IMR-90 (cell line): Measurements from ENCODE around the gene ANKRD13D. TPM values are rescaled to one million over a fixed set of nuclear protein-coding genes. Genes with fewer than 3 reads are reported as not detected.

ENCODE experiments used
- ATAC-seq: fragments of 200-7000 bp; cut with Tn5 transposase; 2 replicates; pipeline ENCODE4 v1.9.1; 2020; ENCODE audit warnings: low read depth, mild to moderate bottlenecking, moderate library complexity
- BruUV-seq: library from RNA; stranded (reverse); fragments of 400-500 nt; replicated peaks from 2 replicates; lab custom pipeline; 2021; lab: Mats Ljungman, UMichigan
- CTCF ChIA-PET: fragments of 300-600 bp; formaldehyde crosslinking; extraction: SDS; loops from one replicate; lab custom pipeline; 2021; ENCODE audit warnings: antibody characterized with exemption; lab: Yijun Ruan, JAX
- POLR2A ChIA-PET: fragments of 300-600 bp; sonication (Branson Sonifier 250); formaldehyde crosslinking; loops from one replicate; lab custom pipeline; 2022; ENCODE audit warnings: antibody characterized with exemption; ENCODE audit not compliant: unreplicated experiment; lab: Charles Lee
- DNase-seq: peaks from one replicate; pipeline ENCODE4 v3.0.0; 2013
- H2AFZ ChIP-seq: replicated peaks from 2 replicates; pipeline ENCODE3; 2013; ENCODE audit warnings: low read length, mild to moderate bottlenecking; ENCODE audit not compliant: poor library complexity
- H2AK5ac ChIP-seq: 2 replicates; pipeline ENCODE4 v1.6.1; 2013; ENCODE audit warnings: low read depth, low read length, inconsistent platforms
- H2AK9ac ChIP-seq: replicated peaks from 2 replicates; pipeline ENCODE3; 2013; ENCODE audit warnings: mild to moderate bottlenecking, low read depth, low read length, moderate library complexity; ENCODE audit not compliant: poor library complexity
- H2BK120ac ChIP-seq: 2 replicates; pipeline ENCODE4 v1.6.1; 2013; ENCODE audit warnings: low read depth, low read length, inconsistent platforms
- H2BK15ac ChIP-seq: 3 replicates; pipeline ENCODE4 v1.6.1; 2013; ENCODE audit warnings: low read depth, low read length, inconsistent platforms
- H2BK20ac ChIP-seq: 2 replicates; pipeline ENCODE4 v1.6.1; 2013; ENCODE audit warnings: low read depth, mild to moderate bottlenecking, inconsistent platforms, low read length, moderate library complexity
- H2BK5ac ChIP-seq: 2 replicates; pipeline ENCODE4 v1.6.1; 2013; ENCODE audit warnings: mild to moderate bottlenecking, low read depth, low read length, inconsistent platforms; ENCODE audit not compliant: poor library complexity, severe bottlenecking
- H3K14ac ChIP-seq: replicated peaks from 2 replicates; pipeline ENCODE4 v1.6.1; 2013; ENCODE audit warnings: low read depth, low read length, inconsistent platforms
- H3K18ac ChIP-seq: 2 replicates; pipeline ENCODE4 v1.6.1; 2013; ENCODE audit warnings: low read depth, low read length, control low read depth
- H3K23ac ChIP-seq: 2 replicates; pipeline ENCODE4 v1.6.1; 2013; ENCODE audit warnings: low read depth, low read length, inconsistent platforms
- H3K27ac ChIP-seq: 2 replicates; pipeline ENCODE4 v1.5.1; 2013; ENCODE audit warnings: mild to moderate bottlenecking, control low read depth, low read length; ENCODE audit not compliant: insufficient read depth
- H3K27me3 ChIP-seq: 2 replicates; pipeline ENCODE4 v1.6.1; 2013; ENCODE audit warnings: low read length; ENCODE audit not compliant: control insufficient read depth, insufficient read depth
- H3K36me3 ChIP-seq: 2 replicates; pipeline ENCODE4 v1.6.1; 2013; ENCODE audit warnings: low read length, mixed read lengths; ENCODE audit not compliant: control insufficient read depth, insufficient read depth
- H3K4ac ChIP-seq: 2 replicates; pipeline ENCODE4 v1.6.1; 2013; ENCODE audit warnings: low read depth, low read length, inconsistent platforms
- H3K4me1 ChIP-seq: 2 replicates; pipeline ENCODE4 v1.6.1; 2013; ENCODE audit warnings: low read length, mixed read lengths; ENCODE audit not compliant: control insufficient read depth, insufficient read depth
- H3K4me2 ChIP-seq: 2 replicates; pipeline ENCODE4 v1.6.1; 2013; ENCODE audit warnings: low read depth, mild to moderate bottlenecking, control low read depth, low read length, moderate library complexity
- H3K4me3 ChIP-seq: 2 replicates; pipeline ENCODE4 v1.5.1; 2013; ENCODE audit warnings: low read depth, mild to moderate bottlenecking, control low read depth, low read length, moderate library complexity; ENCODE audit not compliant: insufficient read depth
- H3K56ac ChIP-seq: 2 replicates; pipeline ENCODE4 v1.6.1; 2013; ENCODE audit warnings: low read length, inconsistent platforms; ENCODE audit not compliant: insufficient read depth; ENCODE audit errors: extremely low read depth
- H3K79me1 ChIP-seq, 2 experiments: 2 replicates each; pipeline ENCODE4 v1.6.1; 2013; ENCODE audit warnings: low read length in 2 of 2, inconsistent platforms in 1 of 2, low read depth in 1 of 2
- H3K9ac ChIP-seq: 2 replicates; pipeline ENCODE4 v1.6.1; 2013; ENCODE audit warnings: low read depth, low read length, control low read depth
- H3K9me1 ChIP-seq: 2 replicates; pipeline ENCODE4 v1.6.1; 2013; ENCODE audit warnings: low read length, inconsistent platforms; ENCODE audit not compliant: insufficient read depth
- H3K9me3 ChIP-seq: 2 replicates; pipeline ENCODE4 v1.6.1; 2013; ENCODE audit warnings: low read length; ENCODE audit not compliant: control insufficient read depth, insufficient read depth
- H4K20me1 ChIP-seq: 2 replicates; pipeline ENCODE4 v1.6.1; 2013; ENCODE audit warnings: low read length, inconsistent platforms; ENCODE audit not compliant: insufficient read depth
- H4K5ac ChIP-seq: 2 replicates; pipeline ENCODE4 v1.6.1; 2013; ENCODE audit warnings: mild to moderate bottlenecking, low read depth, low read length, control low read depth
- H4K8ac ChIP-seq, 2 experiments: 2 replicates each; pipeline ENCODE4 v1.6.1; 2013; ENCODE audit warnings: low read depth in 2 of 2, low read length in 2 of 2, control low read depth in 1 of 2, inconsistent platforms in 1 of 2
- H4K91ac ChIP-seq: 2 replicates; pipeline ENCODE4 v1.6.1; 2013; ENCODE audit warnings: low read depth, low read length, inconsistent platforms; ENCODE audit not compliant: insufficient read depth
- BHLHE40 ChIP-seq: fragments of 150-350 bp; IDR thresholded peaks from 2 replicates; pipeline ENCODE4 v1.6.1; 2016; ENCODE audit warnings: mild to moderate bottlenecking, low read depth, low read length
- CEBPB ChIP-seq: IDR thresholded peaks from 2 replicates; pipeline ENCODE4 v1.6.1; 2012; ENCODE audit warnings: low read depth, low read length, improper control_type of control experiment
- CHD1 ChIP-seq: IDR thresholded peaks from 2 replicates; pipeline ENCODE4 v1.6.1; 2012; ENCODE audit warnings: low read depth, low read length, improper control_type of control experiment
- FOS ChIP-seq: fragments of 150-350 bp; IDR thresholded peaks from 2 replicates; pipeline ENCODE4 v1.6.1; 2016; ENCODE audit warnings: low read depth, low read length
- MAFK ChIP-seq: IDR thresholded peaks from 2 replicates; pipeline ENCODE4 v1.6.1; 2012; ENCODE audit warnings: low read depth, low read length, improper control_type of control experiment
- MAZ ChIP-seq: IDR thresholded peaks from 2 replicates; pipeline ENCODE4 v1.6.1; 2012; ENCODE audit warnings: low read depth, mild to moderate bottlenecking, low read length, improper control_type of control experiment, moderate library complexity, borderline replicate concordance
- NFE2L2 ChIP-seq: fragments of 150-350 bp; IDR thresholded peaks from 2 replicates; pipeline ENCODE4 v1.6.1; 2016; ENCODE audit warnings: low read depth, mild to moderate bottlenecking, low read length
- POLR2A ChIP-seq: IDR thresholded peaks from 2 replicates; pipeline ENCODE4 v1.6.1; 2012; ENCODE audit warnings: mild to moderate bottlenecking, low read depth, low read length
- RAD21 ChIP-seq: IDR thresholded peaks from 2 replicates; pipeline ENCODE4 v1.6.1; 2012; ENCODE audit warnings: low read length, improper control_type of control experiment
- RFX5 ChIP-seq: IDR thresholded peaks from 2 replicates; pipeline ENCODE4 v1.8.0; 2012; ENCODE audit warnings: low read depth, mild to moderate bottlenecking, low read length, moderate library complexity
- SMC3 ChIP-seq: fragments of 150-350 bp; IDR thresholded peaks from 2 replicates; pipeline ENCODE4 v1.6.1; 2016; ENCODE audit warnings: low read depth, mild to moderate bottlenecking, antibody characterized with exemption, low read length, moderate library complexity
- USF2 ChIP-seq: fragments of 150-350 bp; IDR thresholded peaks from 2 replicates; pipeline ENCODE4 v1.6.1; 2017; ENCODE audit warnings: mild to moderate bottlenecking, antibody characterized with exemption, low read length, low read depth
- WGBS, 2 experiments: methylation state at CpG; one replicate each; pipeline versions ENCODE4 v1.1.5 to v1.1.7; 2013; ENCODE audit warnings: missing lambda C conversion rate in 2 of 2; ENCODE audit not compliant: insufficient read length in 1 of 2; ENCODE audit errors: extremely low coverage in 2 of 2; 5-methylcytosine and 5-hydroxymethylcytosine counted together
- dilution Hi-C: fragments of 300-500 bp; cut with HindIII; formaldehyde crosslinking; loops from one replicate; pipeline ENCODE4 v1.14.3; 2018; ENCODE audit warnings: low sequenced_read_pairs; ENCODE audit not compliant: unreplicated experiment
- in situ Hi-C: fragments of 300-500 bp; cut with MboI; formaldehyde crosslinking; loops from 3 replicates; pipeline ENCODE4 v1.14.3; 2019; ENCODE audit warnings: low sequenced_read_pairs, inconsistent platforms, mixed read lengths
- intact Hi-C: fragments of 100-400 bp; cut with micrococcal nuclease; formaldehyde crosslinking; loops from 2 replicates; pipeline ENCODE4 v1.10.0; 2022
- polyA plus RNA-seq, 3 experiments: library from polyadenylated mRNA; depleted of rRNA; stranded (reverse); fragments of >200 nt; gene quantifications; 2 replicates each; pipeline ENCODE4 v1.2.3, GENCODE V29; 2012; ENCODE audit warnings: low replicate concordance in 1 of 3
- total RNA-seq: library from RNA; depleted of rRNA; stranded (reverse); fragments of >200 nt; gene quantifications from 2 replicates; pipeline ENCODE4 v1.2.3, GENCODE V29; 2012

The ANKRD13D gene
- total and polyA plus RNA-seq, 2 of the 4 experiments (the other 2 are of a cell fraction): 7.3 to 38.4 TPM

- in situ Hi-C loops (no loop called here), intact Hi-C loops (no loop called here), dilution Hi-C loops (no loop called here)
- POLR2A ChIA-PET: interaction anchor here (0.6 kb wide), 1 partner anchor 10 kb away, joined by 5 read pairs; no protein-coding TSS in a partner anchor
- peaks cover 2% of the 10 kb centered on the region; the same call in 1 of the 2 replicates for H3K9me3 ChIP-seq
- H3K27ac ChIP-seq: no peak overlapping the region
- H2BK15ac ChIP-seq: no peak overlapping the region
- no peak overlapping the region for H3K4me2 ChIP-seq
- H3K4me3 ChIP-seq: no peak overlapping the region
- no peak overlapping the region for H3K56ac ChIP-seq
- no peak overlapping the region for H2AK5ac ChIP-seq
- H4K8ac ChIP-seq: no peak overlapping the region
- no peak overlapping the region for H2BK5ac ChIP-seq
- H3K4me1 ChIP-seq: peaks cover 2% of the 10 kb centered on the region
- no peak overlapping the region for H3K14ac ChIP-seq
- no peak overlapping the region for H4K5ac ChIP-seq
- H4K20me1 ChIP-seq: no peaks in the 10 kb centered on the region; the same call in 1 of the 2 replicates
- no peak overlapping the region for H3K4ac ChIP-seq
- no peak overlapping the region for H2BK20ac ChIP-seq
- 80% methylated on average over 1 of the region's 4 CpGs; no CpG with 5 or more reads in 1 of the 2 experiments for WGBS, 2 experiments
- no peaks in the 10 kb centered on the region for H3K79me1 ChIP-seq
- H2BK120ac ChIP-seq: no peak overlapping the region
- H4K91ac ChIP-seq: no peak overlapping the region
- H3K23ac ChIP-seq: no peak overlapping the region
- DNase-seq (no peak), ATAC-seq (no peak)
- CTCF ChIA-PET: interaction anchor here (0.6 kb wide), 1 partner anchor 38 kb away, joined by 3 read pairs; no protein-coding TSS in a partner anchor
- no peak overlapping the region for H2AK9ac ChIP-seq
- BruUV-seq: no TSS peak
- no peak overlapping the region for H3K18ac ChIP-seq
- no peak overlapping the region for H3K9ac ChIP-seq
- no peaks in the 10 kb centered on the region for H3K27me3 ChIP-seq
- no peak overlapping the region for H2AFZ ChIP-seq
- no peaks in the 10 kb centered on the region for H3K9me1 ChIP-seq
- no peaks in the 10 kb centered on the region for H3K36me3 ChIP-seq
- no peak for TF ChIP-seq USF2
- no peak for TF ChIP-seq MAFK
- TF ChIP-seq POLR2A: no peak
- TF ChIP-seq MAZ: no peak
- TF ChIP-seq RFX5: no peak
- no peak for TF ChIP-seq SMC3
- no peak for TF ChIP-seq CEBPB
- no peak for TF ChIP-seq NFE2L2
- no peak for TF ChIP-seq FOS
- TF ChIP-seq RAD21: no peak
- no peak for TF ChIP-seq BHLHE40
- no peak for TF ChIP-seq CHD1
Observed at GRCh38 chr11:67344264-67344663, 55.2 kb downstream of the ANKRD13D start.
